GM12891 (cell line): ENCODE results near the gene LILRB5.

ENCODE experiments used
- PAX5 ChIP-seq: IDR thresholded peaks from 2 replicates; pipeline ENCODE4 v1.6.1; 2011; ENCODE audit warnings: low read length, moderate library complexity, mild to moderate bottlenecking; ENCODE audit not compliant: insufficient read depth, severe bottlenecking
- POLR2A ChIP-seq: IDR thresholded peaks from 2 replicates; pipeline ENCODE4 v1.6.1; 2011; ENCODE audit warnings: low read depth, low read length, control low read depth
- POLR2AphosphoS5 ChIP-seq: IDR thresholded peaks from 2 replicates; pipeline ENCODE4 v1.6.1; 2011; ENCODE audit warnings: low read depth, low read length, control low read depth
- TAF1 ChIP-seq: IDR thresholded peaks from 2 replicates; pipeline ENCODE4 v1.6.1; 2011; ENCODE audit warnings: low read depth, low read length, control low read depth

DNA sequence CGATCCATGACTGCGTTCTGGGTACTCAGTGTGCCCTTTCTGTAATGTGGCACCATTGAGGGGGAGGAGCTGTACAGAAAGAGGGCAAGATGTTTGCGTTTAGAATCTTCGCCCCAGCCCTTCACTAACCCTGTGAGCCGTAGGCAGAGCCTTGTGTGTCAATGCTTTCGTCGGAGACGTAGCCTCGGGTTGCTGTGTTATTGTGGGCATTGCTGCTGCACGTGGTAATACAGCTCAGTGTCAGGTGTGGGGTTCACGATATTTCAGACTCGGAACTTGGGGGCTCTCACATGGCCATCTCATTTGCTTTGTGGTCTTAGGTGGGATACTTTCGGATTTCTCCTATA lies 50.3 kb downstream of the LILRB5 start:
- TF ChIP-seq POLR2A: no peak; the same call in 1 of the 2 replicates
- TF ChIP-seq POLR2AphosphoS5: peak; percentile 31; the same call in 1 of the 2 replicates
- no peak for TF ChIP-seq TAF1
- TF ChIP-seq PAX5: no peak
